AG09309 (cell line): Measurements from ENCODE around the gene SAMD4A.

Source experiments
- DNase-seq: peaks from one replicate; pipeline ENCODE4 v3.0.0-alpha.2; 2010; ENCODE audit warnings: low read depth
- H3K4me3 ChIP-seq: 2 replicates; pipeline ENCODE4 v1.5.1; 2011; ENCODE audit warnings: mild to moderate bottlenecking, low read depth, low read length, moderate library complexity; ENCODE audit not compliant: control insufficient read depth
- CTCF ChIP-seq: IDR thresholded peaks from 2 replicates; pipeline ENCODE4 v1.5.1; 2011; ENCODE audit warnings: mild to moderate bottlenecking, low read depth, low read length, inconsistent platforms; ENCODE audit not compliant: insufficient read depth, control insufficient read depth; ENCODE audit errors: missing control alignments

Gene SAMD4A

GRCh38 chr14:54728700-54729527 lies 162.0 kb downstream of the SAMD4A start:
- no peak for DNase-seq
- TF ChIP-seq CTCF: no peak

DNA sequence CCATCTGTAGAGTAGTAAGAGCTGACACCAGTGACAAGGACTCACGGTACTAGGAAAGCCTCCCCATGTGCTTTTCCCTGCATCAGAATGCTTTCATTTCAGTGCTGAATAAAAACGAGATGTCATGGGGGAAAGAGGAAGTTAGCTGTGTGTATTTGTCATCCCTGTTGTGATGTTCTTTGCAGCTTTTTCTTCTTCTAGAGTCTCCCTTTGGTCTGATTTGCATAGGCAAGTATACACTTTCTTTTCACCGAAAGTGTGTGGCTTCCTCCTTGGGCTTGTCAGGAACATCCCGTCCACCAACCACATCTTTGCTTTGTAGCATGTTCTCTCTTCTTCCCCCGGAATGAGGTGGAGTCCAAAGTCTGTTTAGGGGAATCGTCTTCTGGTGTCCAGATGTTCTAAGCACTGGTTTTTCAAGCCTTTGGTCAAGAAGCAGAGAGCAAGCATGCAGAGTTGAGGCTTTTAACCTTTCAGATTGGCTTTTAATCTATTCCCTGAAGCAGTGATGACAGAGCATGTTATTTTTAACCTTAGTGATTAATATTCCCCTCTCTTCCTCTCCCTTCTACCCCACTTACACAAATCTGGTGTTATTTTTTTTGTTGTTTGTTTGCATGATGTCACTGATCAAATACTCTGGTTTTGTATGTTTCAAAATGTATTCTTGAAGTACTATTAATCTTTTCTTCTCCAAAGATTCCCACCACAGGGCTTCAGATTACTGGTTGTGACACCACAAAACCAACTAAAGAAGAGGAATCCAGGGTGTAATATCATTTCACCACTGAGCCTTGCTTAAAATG lies 163.4 kb downstream of the SAMD4A start:
- TF ChIP-seq CTCF: no peak
- peak; percentile 48 for DNase-seq
- H3K4me3 ChIP-seq: peak overlapping the region; percentile 2

More at GRCh38 chr14:54728700-54729527, 162.0 kb downstream of the SAMD4A start:
- H3K4me3 ChIP-seq: no peak overlapping the region

DNA sequence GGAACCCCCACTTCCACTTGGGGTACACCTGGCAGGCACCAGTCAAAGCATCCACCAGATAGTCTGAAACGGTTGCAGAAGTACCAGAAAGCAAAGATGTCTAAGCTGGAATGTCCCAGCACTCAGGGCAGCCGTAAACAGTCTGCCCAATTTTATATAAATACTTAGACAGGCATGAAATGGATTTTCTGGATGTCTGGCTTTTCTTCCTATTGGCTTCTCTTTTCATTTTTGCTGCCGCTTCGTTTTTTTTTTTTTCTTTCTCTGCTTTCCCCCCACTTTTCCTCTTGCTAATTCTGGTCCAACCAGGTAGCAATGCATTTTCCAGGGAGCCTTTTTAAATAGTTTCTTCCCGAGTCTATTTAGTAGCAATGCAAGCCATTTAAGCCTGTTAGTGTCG lies 168.0 kb downstream of the SAMD4A start:
- DNase-seq: no peak
- no peak for TF ChIP-seq CTCF
- H3K4me3 ChIP-seq: no peak overlapping the region

DNA sequence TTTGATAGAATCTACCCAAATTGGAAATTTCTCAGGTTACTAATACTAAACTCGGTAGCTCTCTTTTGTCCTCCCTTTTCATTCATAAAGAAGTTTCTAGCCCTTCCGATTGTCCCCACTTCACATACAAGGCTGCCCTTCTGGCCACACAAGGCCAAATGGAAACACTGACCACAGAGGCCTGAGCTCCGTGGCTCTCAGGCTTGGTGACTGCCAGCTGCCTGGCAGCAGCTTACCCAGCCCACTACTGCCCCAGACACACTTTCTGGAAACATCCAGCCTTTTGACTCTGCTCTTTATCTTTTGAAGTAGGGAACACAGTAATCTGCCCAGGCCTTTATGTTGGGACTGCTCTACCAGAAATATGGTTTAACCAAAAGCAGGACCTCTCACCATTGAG lies 168.5 kb downstream of the SAMD4A start:
- H3K4me3 ChIP-seq: no peak overlapping the region
- TF ChIP-seq CTCF: no peak
- DNase-seq: no peak

GRCh38 chr14:54737132-54737711 lies 170.3 kb downstream of the SAMD4A start:
- no peak for DNase-seq
- no peak for TF ChIP-seq CTCF
- no peak overlapping the region for H3K4me3 ChIP-seq

GRCh38 chr14:54738009-54738408 lies 171.1 kb downstream of the SAMD4A start:
- DNase-seq: no peak
- no peak overlapping the region for H3K4me3 ChIP-seq
- TF ChIP-seq CTCF: no peak
